ENCODE measurements around the gene TNXB.
"Not testable (repeated sequence)": the region's sequence is repeated elsewhere in the genome, so short reads cannot be mapped to it uniquely, and the experiment has no call there.

Gene TNXB

DNA sequence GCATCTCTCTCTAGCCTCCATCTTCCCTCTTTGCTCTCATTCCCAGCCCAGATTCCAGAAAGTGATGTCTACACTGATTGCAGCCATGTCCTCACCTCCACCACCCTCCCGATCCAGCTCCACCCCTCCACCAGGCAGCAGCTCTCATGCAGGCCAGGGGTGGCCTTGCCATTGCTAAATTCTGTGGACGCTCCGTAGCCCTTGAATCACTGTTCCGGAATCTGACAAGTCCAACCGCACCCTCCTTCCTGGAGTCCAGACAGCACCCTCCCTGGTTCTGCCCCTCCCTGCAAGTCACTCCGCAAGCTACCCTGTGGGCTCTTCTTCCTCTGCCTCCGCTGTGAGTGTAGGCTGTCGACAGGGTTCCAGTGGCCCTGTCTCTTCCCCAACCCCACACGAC, 26.2 kb downstream of the TNXB start:
- no peak for DNase-seq

DNA sequence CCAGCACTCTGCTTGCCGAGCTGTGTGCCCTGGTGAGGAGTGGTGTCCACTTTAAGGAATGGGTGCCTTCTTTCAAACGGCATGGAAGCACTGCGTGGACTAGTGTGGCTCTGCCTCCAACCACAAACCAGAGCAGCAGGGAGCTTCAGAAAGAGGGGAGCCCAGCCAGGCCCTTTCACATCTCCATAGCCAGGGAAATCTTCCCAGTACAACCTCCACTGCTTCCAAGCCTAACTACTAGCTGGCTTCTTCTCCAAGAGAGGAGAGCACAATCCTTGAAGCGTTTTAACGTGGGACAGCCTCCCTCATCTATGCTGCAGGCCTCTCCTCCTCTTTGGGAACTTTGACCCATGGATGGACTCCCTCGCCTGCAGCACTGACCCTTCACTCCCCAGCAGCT, 26.7 kb downstream of the TNXB start:
- DNase-seq: no peak

DNA sequence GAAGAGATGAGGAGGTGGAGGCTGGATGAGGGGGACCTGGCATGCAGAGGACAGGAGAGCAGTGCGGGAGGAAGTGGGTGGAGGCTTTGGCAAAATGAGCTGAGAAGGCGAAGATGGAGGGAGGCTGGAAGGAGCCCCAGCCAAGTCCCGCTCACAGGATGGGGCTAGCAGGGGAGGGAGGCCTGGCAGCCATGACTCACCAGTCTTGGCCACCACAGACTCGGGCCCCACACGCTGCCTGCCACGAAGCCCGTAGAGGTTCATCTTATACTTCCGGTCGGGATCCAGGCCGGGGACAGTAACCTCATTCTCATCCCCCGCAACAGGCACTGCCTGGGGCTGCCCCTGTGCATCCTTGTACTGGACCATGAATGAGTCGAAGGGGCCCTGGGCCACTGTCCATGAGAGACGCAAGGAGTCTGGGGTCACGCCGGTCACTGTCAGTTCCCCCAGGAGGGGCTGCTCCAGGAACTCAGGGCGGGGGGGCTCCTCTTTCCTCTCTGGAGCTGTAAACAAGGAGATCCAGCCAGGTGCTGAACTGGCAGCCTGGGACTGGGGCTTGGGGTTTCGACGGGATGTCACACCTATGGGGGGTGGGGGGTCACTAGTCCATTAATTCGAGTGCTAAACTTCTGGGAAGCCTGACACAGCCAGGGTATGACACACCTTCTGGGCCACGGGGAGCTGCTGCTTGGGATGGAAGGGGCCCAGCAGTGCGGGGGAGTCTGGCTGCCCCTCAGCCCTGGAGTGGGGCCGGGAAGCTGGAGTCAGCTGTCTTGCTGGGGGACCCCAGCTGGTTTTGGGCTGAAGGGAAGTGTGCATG, 27.8 kb downstream of the TNXB start:
- no peak for DNase-seq

DNA sequence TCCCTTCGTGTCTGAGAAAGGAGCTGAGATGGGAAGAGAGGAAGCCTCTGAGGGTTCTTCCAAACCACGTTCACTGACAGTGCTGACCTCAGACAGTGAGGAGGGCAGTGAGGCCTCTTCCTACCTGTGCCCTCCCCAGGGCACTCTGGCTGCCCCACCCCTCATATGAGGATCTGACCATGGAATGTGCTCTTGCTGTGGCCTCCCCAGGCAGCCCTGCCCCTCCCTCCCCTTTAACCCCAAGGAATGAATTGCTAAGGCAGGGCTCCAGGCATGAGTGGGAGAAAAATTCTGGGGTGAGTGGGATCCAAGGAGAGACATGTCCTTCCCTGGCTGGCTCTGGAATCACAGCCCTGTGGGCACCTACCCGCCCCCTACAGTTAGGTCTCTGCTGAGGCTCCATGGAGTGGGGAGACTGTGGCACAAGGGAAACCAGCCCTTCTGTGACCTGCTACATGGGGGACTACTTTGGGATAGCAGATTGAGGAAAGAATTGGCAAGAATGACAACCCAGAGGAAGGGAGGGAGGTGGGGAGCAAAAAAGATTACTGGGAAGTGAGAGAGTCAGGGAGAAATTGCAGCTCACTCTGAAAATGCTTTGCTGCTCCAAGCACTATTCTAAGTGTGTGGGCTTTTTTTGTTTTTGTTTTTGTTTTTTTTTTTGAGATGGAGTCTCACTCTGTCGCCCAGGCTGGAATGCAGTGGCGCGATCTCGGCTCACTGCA, 29.4 kb downstream of the TNXB start:
- DNase-seq: no peak

DNA sequence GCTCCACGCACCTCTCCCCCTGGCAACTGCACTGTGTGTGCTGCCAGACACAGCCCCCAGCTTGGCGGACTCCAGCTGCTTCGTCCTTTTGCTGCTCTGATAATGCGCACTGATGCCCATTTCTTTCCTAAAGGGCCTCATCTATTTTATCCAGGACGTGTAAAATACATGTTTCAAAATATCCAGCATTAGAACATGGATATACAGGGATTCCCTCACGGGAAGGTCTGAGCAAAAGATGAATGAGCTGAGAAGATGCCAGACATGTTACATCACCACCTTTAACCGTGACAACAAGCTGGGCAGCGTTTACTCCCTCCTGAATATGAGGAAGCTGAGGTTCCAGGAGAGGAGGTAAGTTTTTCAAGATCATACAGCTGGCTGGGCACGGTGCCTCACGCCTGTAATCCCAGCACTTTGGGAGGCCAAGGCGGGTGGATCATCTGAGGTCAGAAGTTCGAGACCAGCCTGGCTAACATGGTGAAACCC, 32.8 kb downstream of the TNXB start:
- DNase-seq: no peak

DNA sequence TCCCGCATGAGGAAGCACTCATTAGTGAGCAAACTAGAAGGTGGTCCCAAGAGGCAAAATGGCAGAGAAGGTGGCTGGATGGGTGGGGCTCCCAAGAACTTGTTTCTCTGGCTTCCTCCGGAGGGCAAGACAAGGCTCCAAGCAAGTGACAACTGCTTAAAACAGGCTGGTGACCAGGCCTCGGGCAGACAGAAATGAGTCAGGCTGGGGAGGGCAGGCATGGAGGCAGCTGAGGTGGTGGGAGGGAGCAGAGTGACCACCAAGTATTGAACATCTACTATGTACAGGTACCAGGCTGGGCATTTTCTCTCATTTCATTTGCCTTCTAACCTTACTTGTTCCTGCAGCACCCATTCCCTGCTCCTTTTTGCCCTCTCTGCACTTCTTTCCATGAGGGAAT, 33.4 kb downstream of the TNXB start:
- DNase-seq: no peak

DNA sequence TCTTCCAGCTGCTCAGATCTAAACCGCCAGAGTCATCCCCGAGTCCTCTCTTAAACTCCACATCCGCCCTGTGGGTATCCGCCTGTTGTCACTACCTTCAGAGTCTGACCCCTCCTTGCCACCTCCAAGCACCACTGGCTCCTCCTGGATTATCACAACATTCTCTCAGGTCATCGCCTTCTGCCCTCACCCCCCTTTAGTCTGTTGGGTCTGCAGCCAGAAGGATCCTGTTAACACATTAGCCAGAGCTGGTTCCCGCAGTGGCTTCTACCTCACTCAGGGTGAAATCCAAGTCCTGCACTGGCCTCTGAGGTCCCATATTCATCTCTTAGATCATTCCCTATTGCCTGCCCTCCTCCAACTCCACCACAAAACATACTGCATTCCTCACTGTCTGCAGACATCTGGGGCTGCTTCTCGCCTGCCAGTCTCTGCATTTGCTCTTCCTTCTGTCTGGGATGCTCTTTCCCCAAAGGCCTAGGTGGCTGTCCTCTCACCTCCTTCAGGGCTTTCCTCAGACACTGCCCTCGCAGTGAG, 34.1 kb downstream of the TNXB start:
- DNase-seq: no peak

DNA sequence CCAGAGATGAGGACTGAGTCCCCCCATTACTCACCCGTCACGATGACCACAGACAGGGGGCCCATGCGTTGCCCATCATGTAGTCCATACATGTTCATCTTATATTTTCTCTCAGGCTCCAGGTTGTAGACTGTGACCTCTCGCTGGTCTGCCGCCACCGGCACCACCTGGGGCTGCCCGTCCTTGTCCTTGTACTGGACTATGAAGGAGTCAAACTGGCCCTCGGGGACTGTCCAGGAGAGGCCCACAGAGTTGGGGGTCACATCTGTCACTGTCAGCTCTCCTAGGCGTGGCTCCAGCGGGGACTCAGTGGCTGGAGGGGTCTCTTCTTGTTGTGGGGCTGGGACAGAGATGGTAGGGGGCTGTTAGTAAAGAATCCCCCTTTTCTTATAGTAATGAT, 35.5 kb downstream of the TNXB start:
- DNase-seq: no peak

DNA sequence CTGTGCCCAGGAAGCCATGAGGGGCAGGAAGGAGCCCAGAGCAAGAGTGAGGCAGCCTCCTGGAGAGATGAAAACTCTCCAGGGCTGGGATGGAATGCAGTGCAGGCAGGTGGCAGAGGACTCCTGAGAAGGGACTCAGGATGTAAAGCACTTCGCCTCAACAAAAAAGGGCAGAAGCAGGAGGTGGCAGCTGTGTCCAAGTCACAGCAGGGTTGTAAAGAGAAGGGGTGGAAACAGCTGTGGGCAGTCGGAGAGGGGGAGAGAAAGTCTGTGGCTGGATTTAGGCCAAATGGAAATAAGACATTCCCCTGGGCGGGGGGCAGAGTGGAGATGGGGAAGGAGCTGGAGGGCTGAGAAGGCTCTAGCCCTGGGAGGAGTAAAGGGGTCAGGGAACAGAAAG, 36.0 kb downstream of the TNXB start:
- no peak for DNase-seq

DNA sequence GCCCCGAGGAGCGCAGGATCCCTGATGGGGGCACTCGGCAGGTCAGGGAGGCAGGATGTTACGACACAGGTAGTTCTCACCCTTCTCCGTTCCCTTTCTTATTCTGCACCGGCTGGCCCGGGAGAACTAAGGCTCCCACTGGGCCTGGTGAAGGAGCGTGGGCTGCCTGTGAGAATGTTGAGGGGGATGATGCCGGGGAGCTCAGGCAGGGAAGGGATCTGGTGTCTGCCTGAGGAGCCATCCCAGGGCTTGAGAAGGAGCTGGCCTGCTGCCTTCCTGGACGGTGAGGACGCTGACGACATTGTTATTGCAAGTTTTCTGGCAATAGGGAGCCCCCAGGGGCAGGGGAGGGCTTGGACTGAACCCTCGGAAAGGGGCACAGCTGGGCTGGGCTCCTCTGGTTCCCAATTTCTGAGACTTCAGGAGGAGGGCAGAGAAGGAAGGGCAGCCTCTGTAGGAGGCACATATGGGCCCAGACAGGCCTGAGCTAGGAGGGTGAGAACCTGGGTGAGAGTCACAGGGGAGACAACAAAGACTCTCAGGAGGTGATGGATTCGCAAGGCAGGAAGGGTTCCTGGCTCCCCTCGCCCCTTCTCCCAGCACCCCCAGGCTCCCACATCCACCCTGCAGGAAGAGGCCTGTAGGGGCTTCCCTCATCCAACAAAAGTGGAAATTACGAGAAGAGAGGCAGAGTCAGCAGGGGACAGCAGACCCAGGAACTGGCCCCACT, 38.2 kb downstream of the TNXB start:
- no peak for DNase-seq

DNA sequence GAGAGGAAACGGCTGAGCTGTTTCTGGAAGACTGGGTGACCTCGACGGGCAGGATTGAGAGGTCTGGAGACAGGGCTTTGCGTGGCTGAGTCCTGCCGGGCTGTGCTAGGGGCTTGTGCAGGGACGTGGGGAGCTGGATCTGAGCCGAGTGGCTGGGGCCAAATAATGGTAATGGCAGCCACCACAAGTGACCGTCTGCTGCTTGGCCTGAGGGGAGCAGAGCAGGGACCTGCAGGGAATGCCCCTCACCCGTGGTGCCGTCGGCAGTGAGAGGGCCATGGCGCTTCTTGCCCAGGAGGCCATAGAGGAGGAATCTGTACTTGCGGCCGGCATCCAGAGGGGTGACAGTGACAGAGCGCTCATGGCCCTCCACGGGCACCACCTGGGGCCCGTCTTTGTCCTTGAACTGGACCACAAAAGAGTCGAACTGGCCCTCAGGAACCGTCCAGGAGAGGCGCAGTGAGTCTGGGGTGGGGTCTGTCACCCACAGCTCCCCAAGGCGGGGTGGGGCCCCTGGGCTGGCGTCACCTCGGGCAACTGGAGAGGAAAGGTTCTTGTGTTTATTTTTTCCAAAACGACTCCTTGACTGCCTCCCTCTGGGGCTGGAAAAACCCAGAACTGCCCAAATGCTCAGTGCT, 39.1 kb downstream of the TNXB start:
- DNase-seq: no peak

DNA sequence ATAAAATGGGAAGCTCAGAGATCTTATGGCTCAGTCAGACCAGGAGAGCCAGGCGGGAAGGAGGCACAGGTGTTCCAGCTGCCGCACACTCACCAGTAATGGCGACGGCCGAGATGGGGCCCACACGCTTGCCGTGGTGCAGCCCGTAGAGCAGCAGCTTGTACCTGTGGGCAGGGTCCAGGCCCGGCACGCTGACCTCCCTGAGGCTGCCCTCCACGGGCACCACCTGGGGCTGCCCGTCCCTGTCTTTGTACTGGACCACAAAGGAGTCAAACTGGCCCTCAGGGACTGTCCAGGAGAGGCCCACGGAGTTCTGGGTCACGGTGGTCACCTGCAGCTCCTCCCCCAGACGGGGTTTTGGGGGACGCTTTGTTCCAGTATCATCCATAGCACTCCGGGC, 39.7 kb downstream of the TNXB start:
- DNase-seq: no peak

DNA sequence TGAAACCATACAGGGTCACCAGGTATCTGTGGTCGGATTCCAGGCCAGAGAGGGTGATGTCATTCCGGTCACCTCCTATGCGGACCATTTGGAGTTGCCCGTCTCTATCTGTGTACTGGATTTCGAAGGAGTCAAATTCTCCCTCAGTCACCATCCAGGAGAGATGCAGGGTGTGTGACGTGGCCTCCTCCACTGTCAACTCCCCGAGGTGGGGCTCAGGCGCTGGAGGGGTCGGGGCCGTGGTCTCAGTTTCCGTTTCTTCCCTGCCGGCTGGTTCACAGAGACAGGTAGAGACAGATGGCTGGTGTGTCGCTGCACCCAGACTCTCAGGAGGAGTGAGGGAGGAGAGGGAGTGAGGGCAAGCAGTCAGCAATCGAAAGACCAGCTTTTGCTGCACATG, 40.3 kb downstream of the TNXB start:
- DNase-seq: no peak

DNA sequence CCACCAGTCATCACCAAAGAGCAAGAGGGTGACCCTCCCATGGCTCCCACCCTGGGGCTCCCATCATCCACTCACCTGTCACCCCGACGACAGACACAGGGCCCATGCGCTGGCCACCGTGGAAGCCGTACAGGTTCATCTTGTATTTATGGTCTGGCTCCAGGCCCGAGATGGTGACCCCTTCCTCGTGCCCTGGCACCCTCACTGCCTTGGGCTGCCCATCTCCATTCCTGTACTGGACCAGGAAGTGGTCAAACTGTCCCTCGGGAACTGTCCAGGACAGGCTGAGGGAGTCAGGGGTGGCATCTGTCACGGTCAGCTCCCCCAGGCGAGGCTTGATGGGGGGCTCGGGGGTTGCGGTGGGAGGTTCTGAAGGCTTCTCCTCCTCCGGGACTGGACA, 40.8 kb downstream of the TNXB start:
- DNase-seq: not testable (repeated sequence)

DNA sequence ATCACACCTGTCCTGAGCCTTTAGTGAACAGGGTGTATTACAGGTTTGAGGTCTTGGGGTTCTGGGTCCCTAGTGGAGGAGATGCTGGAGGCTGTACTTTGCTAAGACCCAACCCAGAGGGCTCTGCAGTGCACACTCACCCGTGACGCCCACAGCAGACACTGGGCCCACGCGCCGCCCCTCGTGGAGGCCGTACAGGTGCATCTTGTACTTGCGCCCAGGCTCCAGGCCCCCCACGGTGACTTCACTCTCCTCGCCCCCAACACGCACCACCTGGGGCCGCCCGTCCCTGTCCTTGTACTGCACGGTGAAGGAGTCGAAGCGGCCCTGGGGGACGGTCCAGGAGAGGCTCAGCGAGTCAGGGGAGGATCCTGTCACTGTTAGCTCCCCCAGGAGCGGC, 41.6 kb downstream of the TNXB start:
- DNase-seq: not testable (repeated sequence)

DNA sequence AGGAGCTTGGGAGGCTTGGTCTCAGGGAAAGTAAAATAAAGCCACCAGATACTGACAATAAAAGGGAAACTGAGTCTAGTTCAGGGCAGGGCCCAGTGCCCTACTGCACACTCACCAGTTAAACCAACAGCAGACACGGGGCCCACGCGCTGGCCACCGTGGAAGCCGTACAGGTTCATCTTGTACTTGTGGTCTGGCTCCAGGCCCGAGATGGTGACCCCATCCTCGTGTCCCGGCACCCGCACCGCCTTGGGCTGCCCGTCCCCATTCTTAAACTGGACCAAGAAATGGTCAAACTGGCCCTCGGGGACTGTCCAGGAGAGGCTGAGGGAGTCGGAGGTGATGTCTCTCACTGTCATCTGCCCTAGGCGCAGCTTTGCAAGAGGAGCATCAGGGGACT, 44.4 kb downstream of the TNXB start:
- no peak for DNase-seq

DNA sequence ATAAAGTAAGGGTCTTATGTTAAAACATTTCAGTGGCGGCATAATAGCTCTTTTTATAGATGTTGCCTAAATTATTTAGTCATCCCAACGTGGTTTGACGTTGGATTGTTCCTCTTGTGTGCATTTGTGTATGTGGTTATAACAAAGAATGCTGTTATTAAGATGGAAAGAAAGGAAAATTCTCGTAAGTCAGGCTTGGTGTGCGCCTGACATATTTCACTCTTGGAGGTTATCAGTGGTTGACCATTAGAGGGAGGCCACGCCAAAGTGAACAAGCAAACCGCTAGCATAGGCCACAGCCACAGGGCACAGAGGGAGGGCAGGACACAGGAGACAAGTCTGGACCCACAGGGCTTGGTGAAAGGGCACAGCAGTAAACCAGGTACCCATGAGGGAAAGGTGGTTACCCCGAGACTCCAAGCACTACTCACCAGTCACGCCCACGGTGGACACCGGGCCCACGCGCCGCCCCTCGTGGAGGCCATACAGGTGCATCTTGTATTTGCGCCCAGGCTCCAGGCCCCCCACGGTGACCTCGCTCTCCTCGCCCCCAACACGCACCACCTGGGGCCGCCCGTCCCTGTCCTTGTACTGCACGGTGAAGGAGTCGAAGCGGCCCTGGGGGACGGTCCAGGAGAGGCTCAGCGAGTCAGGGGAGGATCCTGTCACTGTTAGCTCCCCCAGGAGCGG, 48.0 kb downstream of the TNXB start:
- DNase-seq: no peak

DNA sequence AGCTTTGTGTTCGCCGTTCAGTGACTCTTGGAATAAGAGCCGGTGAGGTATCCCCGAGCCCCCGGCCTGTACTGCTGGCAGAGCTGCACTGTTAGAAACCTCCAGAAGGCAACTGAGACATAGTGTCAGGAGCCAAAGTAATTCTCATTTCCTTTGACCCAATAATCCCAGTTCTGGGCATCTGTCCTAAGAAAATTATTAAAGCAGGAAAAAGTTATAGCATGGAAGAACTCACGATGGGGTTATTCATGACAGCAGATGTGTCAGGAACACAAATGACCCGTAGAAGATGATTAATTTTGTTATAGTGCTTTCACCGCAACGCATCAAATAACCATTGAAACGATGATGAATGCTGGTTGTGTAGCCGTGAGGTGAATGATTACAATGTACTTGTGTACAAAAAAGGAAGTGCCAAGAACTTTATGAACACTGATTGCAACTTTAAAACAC, 50.6 kb downstream of the TNXB start:
- no peak for DNase-seq

DNA sequence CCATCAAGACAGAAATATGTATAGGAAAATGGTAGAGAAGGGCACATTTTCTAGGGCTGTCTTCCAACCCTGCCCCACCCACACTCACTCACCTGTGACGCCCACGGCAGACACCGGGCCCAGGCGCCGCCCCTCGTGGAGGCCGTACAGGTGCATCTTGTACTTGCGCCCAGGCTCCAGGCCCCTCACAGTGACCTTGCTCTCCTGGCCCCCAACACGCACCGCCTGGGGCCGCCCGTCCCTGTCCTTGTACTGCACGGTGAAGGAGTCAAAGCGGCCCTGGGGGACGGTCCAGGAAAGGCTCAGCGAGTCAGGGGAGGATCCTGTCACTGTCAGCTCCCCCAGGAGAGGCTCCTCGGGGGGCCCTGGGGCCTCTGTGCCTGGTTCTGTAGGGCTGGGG, 51.2 kb downstream of the TNXB start:
- DNase-seq: no peak

DNA sequence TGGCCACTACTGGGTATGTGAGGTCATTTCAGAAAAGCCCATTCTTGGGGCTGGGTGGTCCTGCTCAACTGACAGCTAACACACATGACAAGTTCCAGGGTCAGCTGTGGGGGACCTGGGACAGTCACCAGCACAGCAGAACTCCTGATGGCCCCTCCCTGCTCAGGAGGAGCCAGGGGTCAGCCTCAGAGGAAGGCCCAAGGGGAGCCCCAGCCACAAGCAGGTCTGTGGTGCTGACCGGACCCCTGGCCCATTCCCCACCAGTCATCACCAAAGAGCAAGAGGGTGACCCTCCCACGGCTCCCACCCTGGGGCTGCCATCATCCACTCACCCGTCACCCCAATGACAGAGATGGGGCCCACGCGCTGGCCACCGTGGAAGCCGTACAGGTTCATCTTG, 52.9 kb downstream of the TNXB start:
- no peak for DNase-seq

DNA sequence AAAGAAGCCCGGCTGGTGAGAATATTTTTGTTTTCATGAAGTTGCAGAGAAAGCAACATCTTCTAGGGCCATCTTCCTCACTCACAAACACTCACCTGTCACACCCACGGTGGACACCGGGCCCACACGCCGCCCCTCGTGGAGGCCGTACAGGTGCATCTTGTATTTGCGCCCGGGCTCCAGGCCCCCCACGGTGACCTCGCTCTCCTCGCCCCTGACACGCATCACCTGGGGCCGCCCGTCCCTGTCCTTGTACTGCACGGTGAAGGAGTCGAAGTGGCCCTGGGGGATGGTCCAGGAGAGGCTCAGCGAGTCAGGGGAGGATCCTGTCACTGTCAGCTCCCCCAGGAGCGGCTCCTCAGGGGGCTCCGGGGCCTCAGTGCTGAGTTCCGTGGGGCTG, 53.4 kb downstream of the TNXB start:
- DNase-seq: not testable (repeated sequence)

DNA sequence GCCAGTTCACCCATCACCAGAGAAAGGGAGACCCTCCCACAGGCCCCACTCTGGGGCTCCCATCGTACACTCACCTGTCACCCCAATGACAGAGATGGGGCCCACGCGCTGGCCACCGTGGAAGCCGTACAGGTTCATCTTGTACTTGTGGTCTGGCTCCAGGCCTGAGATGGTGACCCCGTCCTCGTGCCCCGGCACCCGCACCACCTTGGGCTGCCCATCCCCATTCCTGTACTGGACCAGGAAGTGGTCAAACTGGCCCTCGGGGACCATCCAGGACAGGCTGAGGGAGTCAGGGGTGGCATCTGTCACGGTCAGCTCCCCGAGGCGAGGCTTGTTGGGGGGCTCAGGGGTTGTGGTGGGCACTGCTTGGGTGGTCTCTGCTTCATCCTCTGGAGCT, 55.8 kb downstream of the TNXB start:
- DNase-seq: not testable (repeated sequence)
